HG02623 (cell line): ENCODE data around the gene KIZ.

Experiments used
- ATAC-seq: cut with Tn5 transposase; IDR thresholded peaks from one replicate; pipeline ENCODE4 v1.9.1; 2021; ENCODE audit warnings: moderate library complexity; ENCODE audit not compliant: unreplicated experiment

KIZ gene

GRCh38 chr20:21173485-21173884 lies 47.6 kb downstream of the KIZ start:
- no peak for ATAC-seq

GRCh38 chr20:21174516-21175239 lies 48.8 kb downstream of the KIZ start:
- no peak for ATAC-seq

GRCh38 chr20:21175433-21175832 lies 49.6 kb downstream of the KIZ start:
- no peak for ATAC-seq

- no peak for ATAC-seq
Measured at GRCh38 chr20:21177767-21178166, 51.9 kb downstream of the KIZ start.

- no peak for ATAC-seq
Measured at GRCh38 chr20:21179757-21180156, 53.9 kb downstream of the KIZ start.

GRCh38 chr20:21180248-21180647 lies 54.4 kb downstream of the KIZ start:
- ATAC-seq = no peak

- ATAC-seq = no peak
Measured at GRCh38 chr20:21181028-21181427, 55.1 kb downstream of the KIZ start.

GRCh38 chr20:21182832-21183563 lies 57.1 kb downstream of the KIZ start:
- ATAC-seq = no peak

GRCh38 chr20:21183722-21184121 lies 57.8 kb downstream of the KIZ start:
- no peak for ATAC-seq

- ATAC-seq = no peak
Measured at GRCh38 chr20:21184819-21185218, 58.9 kb downstream of the KIZ start.

- ATAC-seq = no peak
Measured at GRCh38 chr20:21185849-21186248, 60.0 kb downstream of the KIZ start.

- ATAC-seq = no peak
Measured at GRCh38 chr20:21189761-21190523, 64.1 kb downstream of the KIZ start.

- no peak for ATAC-seq
Measured at GRCh38 chr20:21190869-21191268, 65.0 kb downstream of the KIZ start.

GRCh38 chr20:21191839-21192238 lies 66.0 kb downstream of the KIZ start:
- ATAC-seq = no peak

- no peak for ATAC-seq
Measured at GRCh38 chr20:21202259-21202658, 76.4 kb downstream of the KIZ start.

- no peak for ATAC-seq
Measured at GRCh38 chr20:21203088-21203656, 77.3 kb downstream of the KIZ start.

GRCh38 chr20:21206584-21206983 lies 80.7 kb downstream of the KIZ start:
- no peak for ATAC-seq

- no peak for ATAC-seq
Measured at GRCh38 chr20:21208999-21209398, 83.1 kb downstream of the KIZ start.

- ATAC-seq = no peak
Measured at GRCh38 chr20:21209668-21210067, 83.8 kb downstream of the KIZ start.

- ATAC-seq = no peak
Measured at GRCh38 chr20:21213691-21214090, 87.8 kb downstream of the KIZ start.

- no peak for ATAC-seq
Measured at GRCh38 chr20:21214431-21214830, 88.5 kb downstream of the KIZ start.
